ENCODE results near the gene CTDP1. TPM values are rescaled to one million over a fixed set of nuclear protein-coding genes. Genes with fewer than 3 reads are reported as not detected.

CTDP1 gene
- total and polyA plus RNA-seq, 9 of the 15 experiments (the other 6 are each of a cell fraction or from before 2014, with no cell fraction given), result 0.07 to 19.2 (median 4.0) TPM

DNA sequence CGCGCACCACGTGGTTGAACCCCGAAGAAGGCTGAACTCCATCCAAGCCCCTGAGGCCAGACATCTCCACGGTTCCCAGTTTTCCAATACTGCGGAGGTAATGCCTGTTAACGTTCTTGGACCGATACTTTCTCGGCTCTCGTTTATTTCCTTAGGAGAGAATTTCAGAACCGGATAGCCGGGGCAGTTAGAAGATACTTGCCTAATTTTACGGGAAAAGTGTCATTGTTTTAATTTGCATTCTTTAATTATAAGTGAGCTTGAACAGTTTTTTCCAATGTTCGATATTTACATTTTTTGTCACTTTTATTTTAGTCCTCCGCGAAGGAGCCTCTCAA is 107.9 kb downstream of the CTDP1 start:
- ChIA-PET POLR2A (no interaction called here), CTCF (ENCODE audit: low intra/inter-chr PET ratio) (no interaction called here)
- Histone ChIP-seq H3K36me3 (ENCODE audit: control insufficient read depth, insufficient read depth, low read length) (no peaks in the 10 kb centered on the region), H3K4me1 (replicated peaks in 1 of 2; ENCODE audit: control insufficient read depth in 2 of 2, insufficient read depth in 2 of 2, low read length in 2 of 2) (peaks cover 0 to 3% of the 10 kb centered on the region in 2 experiments; a peak in 3 of 5 replicates), H3K4me3 (no peak overlapping the region), H3K9me1 (ENCODE audit: control insufficient read depth, insufficient read depth, low read length) (no peaks in the 10 kb centered on the region), H3K27ac (ENCODE audit: extremely low read depth, low read depth, low read length) (no peak overlapping the region), H4K20me1 (replicated peaks; ENCODE audit: control insufficient read depth, insufficient read depth, low read length) (no peaks in the 10 kb centered on the region), H3K9ac (ENCODE audit: insufficient read depth in 1 of 2, low read depth in 2 of 2, low read length in 2 of 2) (no peak overlapping the region), H2AFZ (ENCODE audit: low read depth, low read length) (no peak overlapping the region), H3K27me3 (ENCODE audit: control insufficient read depth in 2 of 2, insufficient read depth in 2 of 2, low read length in 2 of 2) (peaks cover 22 to 72% of the 10 kb centered on the region in 2 experiments; a peak in 4 of 5 replicates), H3K4me2 (ENCODE audit: insufficient read depth, low read length) (no peak overlapping the region), H3K9me3 (replicated peaks; ENCODE audit: control insufficient read depth, insufficient read depth, low read depth, low read length) (no peaks in the 10 kb centered on the region), H3K79me2 (ENCODE audit: control insufficient read depth, insufficient read depth, low read length) (no peaks in the 10 kb centered on the region)
- FAIRE-seq (no peak), DNase-seq (ENCODE audit: extremely low read depth in 1 of 4, low spot score in 3 of 4) (no peak), ATAC-seq (no peak)
- intact Hi-C loops (cut with micrococcal nuclease) (no loop called here), in situ Hi-C loops (cut with MboI) (no loop called here)
- 37% methylated on average over 16 of the region's 16 CpGs for WGBS (ENCODE audit: insufficient coverage, low coverage, missing lambda C conversion rate)
- BruUV-seq (replicated peaks), result no TSS peak
- TF ChIP-seq SMC3 (conservative IDR thresholded peaks at IDR 0.05; ENCODE audit: insufficient read depth, low read depth, low read length) (no peak), STAT6 (CRISPR knock-in tag; IDR thresholded peaks at IDR 0.05) (no peak), ZNF695 (CRISPR knock-in tag; IDR thresholded peaks at IDR 0.05) (no peak), CBX2 (IDR thresholded peaks at IDR 0.05; ENCODE audit: insufficient read depth, low read length, poor library complexity, severe bottlenecking) (no peak), SRSF3 (IDR thresholded peaks at IDR 0.05; ENCODE audit: insufficient read depth, low read length) (no peak), NFE2L1 (tag; IDR thresholded peaks at IDR 0.05; ENCODE audit: borderline replicate concordance, low read depth) (no peak), RBM34 (IDR thresholded peaks at IDR 0.05; ENCODE audit: borderline replicate concordance, insufficient read depth, low read length) (no peak), SNAPC5 (CRISPR knock-in tag; IDR thresholded peaks at IDR 0.05) (no peak), SP2 (IDR thresholded peaks at IDR 0.05; ENCODE audit: extremely low read depth, low read depth, low read length, poor library complexity, severe bottlenecking) (no peak), XRCC5 (IDR thresholded peaks at IDR 0.05; ENCODE audit: low read depth, low read length) (no peak), CHAMP1 (IDR thresholded peaks at IDR 0.05) (no peak), CHD4 (IDR thresholded peaks at IDR 0.05; ENCODE audit: insufficient read depth, insufficient replicate concordance, low read depth, low read length, poor library complexity, severe bottlenecking) (no peak), PCBP2 (IDR thresholded peaks at IDR 0.05; ENCODE audit: low read depth, low read length, poor library complexity, severe bottlenecking) (no peak)
- TF ChIP-seq, protein P1, sequence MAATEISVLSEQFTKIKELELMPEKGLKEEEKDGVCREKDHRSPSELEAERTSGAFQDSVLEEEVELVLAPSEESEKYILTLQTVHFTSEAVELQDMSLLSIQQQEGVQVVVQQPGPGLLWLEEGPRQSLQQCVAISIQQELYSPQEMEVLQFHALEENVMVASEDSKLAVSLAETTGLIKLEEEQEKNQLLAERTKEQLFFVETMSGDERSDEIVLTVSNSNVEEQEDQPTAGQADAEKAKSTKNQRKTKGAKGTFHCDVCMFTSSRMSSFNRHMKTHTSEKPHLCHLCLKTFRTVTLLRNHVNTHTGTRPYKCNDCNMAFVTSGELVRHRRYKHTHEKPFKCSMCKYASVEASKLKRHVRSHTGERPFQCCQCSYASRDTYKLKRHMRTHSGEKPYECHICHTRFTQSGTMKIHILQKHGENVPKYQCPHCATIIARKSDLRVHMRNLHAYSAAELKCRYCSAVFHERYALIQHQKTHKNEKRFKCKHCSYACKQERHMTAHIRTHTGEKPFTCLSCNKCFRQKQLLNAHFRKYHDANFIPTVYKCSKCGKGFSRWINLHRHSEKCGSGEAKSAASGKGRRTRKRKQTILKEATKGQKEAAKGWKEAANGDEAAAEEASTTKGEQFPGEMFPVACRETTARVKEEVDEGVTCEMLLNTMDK (IDR thresholded peaks at IDR 0.05; ENCODE audit: borderline replicate concordance, insufficient read depth, low read depth, low read length, poor library complexity, severe bottlenecking), result no peak
